ENCODE measurements around the gene EPS8L2. TPM values are rescaled to one million over a fixed set of nuclear protein-coding genes. Genes with fewer than 3 reads are reported as not detected.
"Not testable (repeated sequence)": the region's sequence is repeated elsewhere in the genome, so short reads cannot be mapped to it uniquely, and the experiment has no call there.

The EPS8L2 gene
- total RNA-seq, 2 experiments from 2014 or later: 12.4 to 12.6 TPM

GRCh38 chr11:674406-674805 lies 31.6 kb upstream of the EPS8L2 start:
- Mint-ChIP-seq H3K36me3 (peaks cover 25% of the 10 kb centered on the region), H3K27ac (no peak overlapping the region), H3K4me3 (no peak overlapping the region), H3K9me3 (no peaks in the 10 kb centered on the region), H3K27me3 (no peaks in the 10 kb centered on the region), H3K4me1 (ENCODE audit: low read depth) (no peaks in the 10 kb centered on the region)
- intact Hi-C loops (cut with micrococcal nuclease): no loop called here
- POLR2A ChIA-PET: no interaction called here
- CTCF ChIA-PET: interaction anchor here (0.6 to 1.3 kb wide), 2 partner anchors 12 to 52 kb away, joined by 3 to 4 read pairs; no protein-coding TSS in a partner anchor
- DNase-seq: no peak

GRCh38 chr11:678297-678696 lies 27.7 kb upstream of the EPS8L2 start:
- Mint-ChIP-seq H3K9me3 (no peaks in the 10 kb centered on the region), H3K4me3 (no peak overlapping the region), H3K36me3 (peaks cover 30% of the 10 kb centered on the region), H3K27ac (no peak overlapping the region), H3K4me1 (ENCODE audit: low read depth) (no peaks in the 10 kb centered on the region), H3K27me3 (no peaks in the 10 kb centered on the region)
- POLR2A ChIA-PET: no interaction called here
- CTCF ChIA-PET: no interaction called here
- intact Hi-C loops (cut with micrococcal nuclease): no loop called here
- no peak for DNase-seq

- no peaks in the 10 kb centered on the region for H3K9me3 Mint-ChIP-seq
- DNase-seq: no peak
- H3K27me3 Mint-ChIP-seq: no peaks in the 10 kb centered on the region
- POLR2A ChIA-PET: no interaction called here
- H3K4me1 Mint-ChIP-seq (ENCODE audit: low read depth): no peaks in the 10 kb centered on the region
- H3K27ac Mint-ChIP-seq: no peak overlapping the region
- CTCF ChIA-PET: no interaction called here
- H3K36me3 Mint-ChIP-seq: peaks cover 33% of the 10 kb centered on the region
- no peak overlapping the region for H3K4me3 Mint-ChIP-seq
- intact Hi-C loops (cut with micrococcal nuclease): no loop called here
Observed at GRCh38 chr11:679271-680207, 26.5 kb upstream of the EPS8L2 start.

- Mint-ChIP-seq H3K4me3 (no peak overlapping the region), H3K27me3 (no peaks in the 10 kb centered on the region), H3K27ac (no peak overlapping the region), H3K36me3 (peaks cover 35% of the 10 kb centered on the region), H3K9me3 (no peaks in the 10 kb centered on the region), H3K4me1 (ENCODE audit: low read depth) (no peaks in the 10 kb centered on the region)
- intact Hi-C loops (cut with micrococcal nuclease): no loop called here
- CTCF ChIA-PET: no interaction called here
- POLR2A ChIA-PET: no interaction called here
- no peak for DNase-seq
Observed at GRCh38 chr11:680476-680875, 25.6 kb upstream of the EPS8L2 start.

GRCh38 chr11:680970-681369 lies 25.1 kb upstream of the EPS8L2 start:
- no peaks in the 10 kb centered on the region for H3K27me3 Mint-ChIP-seq
- H3K36me3 Mint-ChIP-seq: peaks cover 35% of the 10 kb centered on the region
- intact Hi-C loops (cut with micrococcal nuclease): no loop called here
- DNase-seq: no peak
- no peak overlapping the region for H3K27ac Mint-ChIP-seq
- no peak overlapping the region for H3K4me3 Mint-ChIP-seq
- H3K4me1 Mint-ChIP-seq (ENCODE audit: low read depth): no peaks in the 10 kb centered on the region
- ChIA-PET POLR2A (no interaction called here), CTCF (no interaction called here)
- H3K9me3 Mint-ChIP-seq: no peaks in the 10 kb centered on the region

- Mint-ChIP-seq H3K27me3 (no peaks in the 10 kb centered on the region), H3K4me3 (no peak overlapping the region), H3K27ac (no peak overlapping the region), H3K9me3 (no peaks in the 10 kb centered on the region), H3K36me3 (peaks cover 49% of the 10 kb centered on the region), H3K4me1 (ENCODE audit: low read depth) (peaks cover 13% of the 10 kb centered on the region)
- ChIA-PET CTCF (interaction anchor here (1.0 kb wide), 1 partner anchor 10 kb away, joined by 5 read pairs; no protein-coding TSS in a partner anchor), POLR2A (no interaction called here)
- no peak for DNase-seq
- intact Hi-C loops (cut with micrococcal nuclease): no loop called here
Observed at GRCh38 chr11:686451-687243, 19.4 kb upstream of the EPS8L2 start.

GRCh38 chr11:687751-688150 lies 18.3 kb upstream of the EPS8L2 start:
- POLR2A ChIA-PET: no interaction called here
- no peak for DNase-seq
- Mint-ChIP-seq H3K9me3 (no peaks in the 10 kb centered on the region), H3K4me1 (ENCODE audit: low read depth) (peaks cover 22% of the 10 kb centered on the region), H3K4me3 (no peak overlapping the region), H3K27ac (no peak overlapping the region), H3K27me3 (no peaks in the 10 kb centered on the region), H3K36me3 (peaks cover 44% of the 10 kb centered on the region)
- intact Hi-C loops (cut with micrococcal nuclease): no loop called here
- CTCF ChIA-PET: no interaction called here

GRCh38 chr11:688681-689080 lies 17.4 kb upstream of the EPS8L2 start:
- Mint-ChIP-seq H3K4me3 (no peak overlapping the region), H3K9me3 (no peaks in the 10 kb centered on the region), H3K27me3 (no peaks in the 10 kb centered on the region), H3K27ac (no peak overlapping the region), H3K4me1 (ENCODE audit: low read depth) (peaks cover 32% of the 10 kb centered on the region), H3K36me3 (peaks cover 40% of the 10 kb centered on the region)
- ChIA-PET CTCF (no interaction called here), POLR2A (no interaction called here)
- intact Hi-C loops (cut with micrococcal nuclease): no loop called here
- DNase-seq: no peak

GRCh38 chr11:689625-690024 lies 16.4 kb upstream of the EPS8L2 start:
- Mint-ChIP-seq H3K27ac (no peak overlapping the region), H3K9me3 (no peaks in the 10 kb centered on the region), H3K36me3 (peaks cover 30% of the 10 kb centered on the region), H3K4me1 (ENCODE audit: low read depth) (peaks cover 34% of the 10 kb centered on the region), H3K4me3 (no peak overlapping the region), H3K27me3 (no peaks in the 10 kb centered on the region)
- no peak for DNase-seq
- CTCF ChIA-PET: no interaction called here
- intact Hi-C loops (cut with micrococcal nuclease): no loop called here
- POLR2A ChIA-PET: no interaction called here

- H3K27me3 Mint-ChIP-seq; DNase-seq; H3K4me3 Mint-ChIP-seq; intact Hi-C loops (cut with micrococcal nuclease); H3K27ac Mint-ChIP-seq; H3K9me3 Mint-ChIP-seq; POLR2A ChIA-PET: not testable (repeated sequence)
- Mint-ChIP-seq H3K36me3 (peaks cover 29% of the 10 kb centered on the region), H3K4me1 (ENCODE audit: low read depth) (peaks cover 34% of the 10 kb centered on the region)
- CTCF ChIA-PET: interaction anchor here (1.2 kb wide), 1 partner anchor 39 kb away, joined by 3 read pairs; no protein-coding TSS in a partner anchor
Observed at GRCh38 chr11:690244-690643, 15.8 kb upstream of the EPS8L2 start.

- H3K27ac Mint-ChIP-seq: peak overlapping the region; percentile 50
- DNase-seq: peak; percentile 39
Observed at GRCh38 chr11:690738-691633, 15.0 kb upstream of the EPS8L2 start.

More at GRCh38 chr11:690738-691633, 15.0 kb upstream of the EPS8L2 start:
- H3K27me3 Mint-ChIP-seq: no peaks in the 10 kb centered on the region
- H3K4me3 Mint-ChIP-seq: peak overlapping the region; percentile 5
- peaks cover 34% of the 10 kb centered on the region for H3K4me1 Mint-ChIP-seq (ENCODE audit: low read depth)
- CTCF ChIA-PET: interaction anchor here (0.7 to 1.2 kb wide), 2 partner anchors 38 to 136 kb away, joined by 3 read pairs; no protein-coding TSS in a partner anchor
- POLR2A ChIA-PET: interaction anchor here (0.5 to 1.0 kb wide), 3 partner anchors 16 to 120 kb away, joined by 3 read pairs; no protein-coding TSS in a partner anchor
- intact Hi-C loops (cut with micrococcal nuclease): no loop called here
- peaks cover 29% of the 10 kb centered on the region for H3K36me3 Mint-ChIP-seq
- no peaks in the 10 kb centered on the region for H3K9me3 Mint-ChIP-seq
